ENCODE results near the gene LEKR1.
"Not testable (repeated sequence)": the region's sequence is repeated elsewhere in the genome, so short reads cannot be mapped to it uniquely, and the experiment has no call there.

The LEKR1 gene

DNA sequence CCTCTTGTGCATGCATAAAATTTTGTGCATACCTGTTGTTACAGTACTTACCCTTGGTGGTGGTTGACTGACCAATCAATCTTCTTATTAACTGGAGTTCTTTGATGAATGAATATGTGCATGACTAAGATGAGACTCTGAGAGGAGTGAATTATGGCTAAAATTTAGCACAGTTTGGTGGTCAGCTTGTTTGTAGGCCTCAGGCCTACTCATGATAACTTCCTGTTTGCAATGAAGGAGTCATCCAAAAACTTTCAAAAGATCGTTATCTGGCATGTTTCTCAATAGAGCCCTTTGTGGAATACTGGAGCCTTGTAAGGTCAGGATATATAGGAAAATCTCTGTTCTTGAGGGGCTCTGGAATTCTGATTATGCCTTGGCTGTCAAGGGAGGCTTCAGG is 66.5 kb downstream of the LEKR1 start:
- no peaks in the 10 kb centered on the region for H3K27me3 ChIP-seq (ENCODE audit: insufficient read depth, insufficient read length)
- H3K9me3 ChIP-seq (ENCODE audit: insufficient read depth, low read length) = peaks cover 7% of the 10 kb centered on the region; the same call in 1 of the 2 replicates
- no peak for DNase-seq (ENCODE audit: low read depth, low spot score)
- TF ChIP-seq ZNF274 (IDR thresholded peaks at IDR 0.05; ENCODE audit: low read depth, low read length) (no peak), YY1 (IDR thresholded peaks at IDR 0.05; ENCODE audit: insufficient read depth, insufficient read length) (no peak), SUZ12 (IDR thresholded peaks at IDR 0.05; ENCODE audit: extremely low read depth, insufficient read depth, insufficient read length) (no peak)
- H3K4me3 ChIP-seq (ENCODE audit: insufficient read length, low read depth) = no peak overlapping the region
- no peak overlapping the region for H3K9ac ChIP-seq (ENCODE audit: insufficient read length, low read depth)
- no peaks in the 10 kb centered on the region for H3K36me3 ChIP-seq (ENCODE audit: insufficient read depth, insufficient read length, low read length)
- no peaks in the 10 kb centered on the region for H3K4me1 ChIP-seq (ENCODE audit: insufficient read depth, insufficient read length)

DNA sequence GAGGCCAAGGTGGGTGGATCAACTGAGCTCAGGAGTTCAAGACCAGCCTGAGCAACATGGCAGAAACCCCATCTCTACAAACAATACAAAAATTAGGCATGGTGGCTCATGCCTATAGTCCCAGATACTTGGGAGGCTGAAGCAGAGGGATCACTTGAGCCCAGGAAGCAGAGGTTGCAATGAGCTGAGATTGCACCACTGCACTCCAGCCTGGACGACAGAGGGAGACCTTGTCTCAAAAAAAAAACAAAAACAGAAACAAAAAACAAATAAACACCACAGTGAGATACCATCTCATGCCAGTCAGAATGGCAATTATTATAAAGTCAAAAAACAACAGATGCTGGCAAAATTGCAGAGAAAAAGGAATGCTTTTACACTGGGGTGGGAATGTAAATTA is 69.2 kb downstream of the LEKR1 start:
- not testable (repeated sequence) for H3K36me3 ChIP-seq (ENCODE audit: insufficient read depth, insufficient read length, low read length); H3K4me3 ChIP-seq (ENCODE audit: insufficient read length, low read depth); H3K9me3 ChIP-seq (ENCODE audit: insufficient read depth, low read length); H3K9ac ChIP-seq (ENCODE audit: insufficient read length, low read depth); H3K27me3 ChIP-seq (ENCODE audit: insufficient read depth, insufficient read length); DNase-seq (ENCODE audit: low read depth, low spot score); H3K4me1 ChIP-seq (ENCODE audit: insufficient read depth, insufficient read length)

DNA sequence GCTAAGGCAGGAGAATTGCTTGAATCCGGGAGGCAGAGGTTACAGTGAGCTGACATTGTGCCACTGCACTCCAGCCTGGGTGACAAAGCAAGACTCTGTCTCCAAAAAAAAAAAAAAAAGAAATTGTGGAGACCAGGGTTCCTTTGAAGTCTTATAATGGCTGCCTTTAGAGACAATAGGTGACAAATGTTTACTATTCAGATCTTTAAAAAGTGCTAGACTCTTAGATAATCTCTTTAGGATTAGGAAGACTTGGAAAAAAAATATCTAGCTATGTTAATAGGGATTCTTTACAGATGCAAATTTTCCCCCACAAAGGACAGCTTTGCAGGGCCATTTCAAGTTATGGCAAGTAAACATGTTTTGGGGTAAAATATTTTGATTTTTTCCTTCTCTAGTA is 71.7 kb downstream of the LEKR1 start:
- H3K4me3 ChIP-seq (ENCODE audit: insufficient read length, low read depth); H3K36me3 ChIP-seq (ENCODE audit: insufficient read depth, insufficient read length, low read length); DNase-seq (ENCODE audit: low read depth, low spot score); H3K9ac ChIP-seq (ENCODE audit: insufficient read length, low read depth); H3K27me3 ChIP-seq (ENCODE audit: insufficient read depth, insufficient read length); H3K9me3 ChIP-seq (ENCODE audit: insufficient read depth, low read length); H3K4me1 ChIP-seq (ENCODE audit: insufficient read depth, insufficient read length): not testable (repeated sequence)

DNA sequence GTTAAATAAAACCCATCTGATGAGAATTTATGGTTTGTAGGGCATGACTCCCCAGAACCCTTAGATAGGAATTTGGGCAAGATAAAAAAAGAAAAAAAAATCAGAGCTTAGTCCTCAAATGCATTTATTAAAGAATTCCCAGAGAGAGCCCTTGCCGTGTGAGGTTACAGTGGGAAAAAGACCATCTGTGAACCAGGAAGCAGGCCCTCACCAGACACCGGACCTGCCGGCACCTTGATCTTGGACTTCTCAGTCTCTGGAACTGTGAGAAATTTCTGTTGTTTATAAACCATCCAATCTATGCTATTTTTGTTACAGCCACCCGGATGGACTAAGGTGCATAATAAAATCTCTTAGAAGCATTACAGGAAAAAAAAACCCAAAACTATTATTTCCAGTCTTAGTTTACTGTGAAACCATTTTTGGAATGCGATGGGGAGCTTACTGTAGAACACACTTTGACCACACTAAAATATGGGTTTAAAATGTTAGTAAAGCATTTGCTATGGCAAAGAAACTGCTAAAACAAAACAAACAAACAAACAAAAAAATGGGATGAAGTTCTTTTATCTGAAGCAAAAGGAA is 72.2 kb downstream of the LEKR1 start:
- H3K4me1 ChIP-seq (ENCODE audit: insufficient read depth, insufficient read length) = peaks cover 2% of the 10 kb centered on the region
- H3K4me3 ChIP-seq (ENCODE audit: insufficient read length, low read depth) = no peak overlapping the region
- no peak for DNase-seq (ENCODE audit: low read depth, low spot score)
- no peaks in the 10 kb centered on the region for H3K27me3 ChIP-seq (ENCODE audit: insufficient read depth, insufficient read length)
- H3K9ac ChIP-seq (ENCODE audit: insufficient read length, low read depth) = no peak overlapping the region
- H3K36me3 ChIP-seq (ENCODE audit: insufficient read depth, insufficient read length, low read length) = no peaks in the 10 kb centered on the region
- TF ChIP-seq YY1 (IDR thresholded peaks at IDR 0.05; ENCODE audit: insufficient read depth, insufficient read length) (no peak), SUZ12 (IDR thresholded peaks at IDR 0.05; ENCODE audit: extremely low read depth, insufficient read depth, insufficient read length) (no peak), ZNF274 (IDR thresholded peaks at IDR 0.05; ENCODE audit: low read depth, low read length) (no peak)
- peaks cover 7% of the 10 kb centered on the region; the same call in 1 of the 2 replicates for H3K9me3 ChIP-seq (ENCODE audit: insufficient read depth, low read length)

DNA sequence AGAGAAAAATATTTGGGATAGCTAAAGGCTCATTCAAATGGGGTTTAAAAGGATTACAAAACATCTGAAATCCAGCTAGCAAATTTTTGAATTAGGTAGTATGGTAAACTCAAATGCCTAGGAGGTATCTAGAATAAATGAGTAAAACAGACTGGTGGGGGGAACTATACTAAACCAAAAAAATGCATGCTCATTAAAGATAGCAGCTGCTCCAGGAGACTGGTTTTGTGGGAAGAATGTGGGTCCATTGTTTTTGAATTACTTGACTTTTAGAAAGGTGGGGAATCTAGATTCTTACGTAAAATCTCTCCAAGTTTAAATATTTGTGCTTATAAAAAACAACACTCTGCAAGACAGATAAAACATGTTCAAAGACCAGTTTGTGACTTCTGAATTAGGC is 73.8 kb downstream of the LEKR1 start:
- Histone ChIP-seq H3K4me3 (ENCODE audit: insufficient read length, low read depth) (no peak overlapping the region), H3K9me3 (ENCODE audit: insufficient read depth, low read length) (peaks cover 7% of the 10 kb centered on the region; the same call in 1 of the 2 replicates), H3K4me1 (ENCODE audit: insufficient read depth, insufficient read length) (peaks cover 2% of the 10 kb centered on the region), H3K36me3 (ENCODE audit: insufficient read depth, insufficient read length, low read length) (no peaks in the 10 kb centered on the region), H3K9ac (ENCODE audit: insufficient read length, low read depth) (no peak overlapping the region), H3K27me3 (ENCODE audit: insufficient read depth, insufficient read length) (no peaks in the 10 kb centered on the region)
- DNase-seq (ENCODE audit: low read depth, low spot score) = no peak
- TF ChIP-seq YY1 (IDR thresholded peaks at IDR 0.05; ENCODE audit: insufficient read depth, insufficient read length) (no peak), SUZ12 (IDR thresholded peaks at IDR 0.05; ENCODE audit: extremely low read depth, insufficient read depth, insufficient read length) (no peak), ZNF274 (IDR thresholded peaks at IDR 0.05; ENCODE audit: low read depth, low read length) (no peak)

DNA sequence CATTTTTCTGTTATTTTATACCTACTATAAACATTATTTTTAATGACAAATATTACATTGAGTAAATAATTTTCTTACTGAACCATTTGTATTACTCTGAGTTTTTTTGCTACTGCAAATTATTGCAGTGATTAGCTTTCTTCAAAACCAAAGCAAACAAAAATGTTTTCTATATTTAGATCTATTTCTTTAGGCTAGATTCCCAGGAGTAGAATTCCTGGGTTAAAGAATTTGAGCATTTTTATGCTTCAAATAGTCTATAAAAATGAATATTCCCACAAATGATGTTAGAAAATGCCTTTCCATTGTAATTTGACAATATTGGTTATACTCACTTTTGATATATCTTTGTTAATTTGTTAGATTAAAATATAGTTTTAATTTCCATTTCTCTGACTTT is 76.8 kb downstream of the LEKR1 start:
- Histone ChIP-seq H3K9me3 (ENCODE audit: insufficient read depth, low read length) (no peaks in the 10 kb centered on the region), H3K36me3 (ENCODE audit: insufficient read depth, insufficient read length, low read length) (no peaks in the 10 kb centered on the region)
- no peak for DNase-seq (ENCODE audit: low read depth, low spot score)

DNA sequence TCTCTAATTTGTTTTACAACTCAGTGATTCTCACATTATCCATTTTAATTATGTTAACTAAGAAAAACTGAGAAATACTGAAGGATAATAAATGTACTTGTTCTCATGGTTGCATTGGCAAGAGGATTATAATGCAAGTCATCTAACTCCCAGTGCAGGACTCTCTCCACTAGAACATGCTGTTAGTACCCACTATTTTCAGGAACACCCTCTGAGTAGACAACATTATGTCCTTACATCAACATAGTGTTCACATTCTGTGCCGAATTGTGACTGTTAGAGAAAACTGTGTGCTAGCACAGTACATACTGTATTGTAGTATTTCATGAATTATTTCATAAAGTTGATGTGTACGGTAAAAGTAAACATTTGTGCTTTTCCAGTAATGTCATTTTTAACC is 80.1 kb downstream of the LEKR1 start:
- no peaks in the 10 kb centered on the region for H3K4me1 ChIP-seq (ENCODE audit: insufficient read depth, insufficient read length)
- no peak for TF ChIP-seq YY1 (IDR thresholded peaks at IDR 0.05; ENCODE audit: insufficient read depth, insufficient read length)
- TF ChIP-seq SUZ12 (IDR thresholded peaks at IDR 0.05; ENCODE audit: extremely low read depth, insufficient read depth, insufficient read length) = no peak
- TF ChIP-seq ZNF274 (IDR thresholded peaks at IDR 0.05; ENCODE audit: low read depth, low read length) = no peak
- no peak overlapping the region for H3K4me3 ChIP-seq (ENCODE audit: insufficient read length, low read depth)
- no peaks in the 10 kb centered on the region for H3K9me3 ChIP-seq (ENCODE audit: insufficient read depth, low read length)
- H3K36me3 ChIP-seq (ENCODE audit: insufficient read depth, insufficient read length, low read length) = no peaks in the 10 kb centered on the region
- H3K9ac ChIP-seq (ENCODE audit: insufficient read length, low read depth) = no peak overlapping the region
- no peaks in the 10 kb centered on the region for H3K27me3 ChIP-seq (ENCODE audit: insufficient read depth, insufficient read length)
- no peak for DNase-seq (ENCODE audit: low read depth, low spot score)

More for the DNA sequence above, 76.8 kb downstream of the LEKR1 start:
- no peak overlapping the region for H3K9ac ChIP-seq (ENCODE audit: insufficient read length, low read depth)
- H3K27me3 ChIP-seq (ENCODE audit: insufficient read depth, insufficient read length) = no peaks in the 10 kb centered on the region
- no peak overlapping the region for H3K4me3 ChIP-seq (ENCODE audit: insufficient read length, low read depth)
- H3K4me1 ChIP-seq (ENCODE audit: insufficient read depth, insufficient read length) = peaks cover 2% of the 10 kb centered on the region
- no peak for TF ChIP-seq ZNF274 (IDR thresholded peaks at IDR 0.05; ENCODE audit: low read depth, low read length)
- TF ChIP-seq SUZ12 (IDR thresholded peaks at IDR 0.05; ENCODE audit: extremely low read depth, insufficient read depth, insufficient read length) = no peak
- TF ChIP-seq YY1 (IDR thresholded peaks at IDR 0.05; ENCODE audit: insufficient read depth, insufficient read length) = no peak

DNA sequence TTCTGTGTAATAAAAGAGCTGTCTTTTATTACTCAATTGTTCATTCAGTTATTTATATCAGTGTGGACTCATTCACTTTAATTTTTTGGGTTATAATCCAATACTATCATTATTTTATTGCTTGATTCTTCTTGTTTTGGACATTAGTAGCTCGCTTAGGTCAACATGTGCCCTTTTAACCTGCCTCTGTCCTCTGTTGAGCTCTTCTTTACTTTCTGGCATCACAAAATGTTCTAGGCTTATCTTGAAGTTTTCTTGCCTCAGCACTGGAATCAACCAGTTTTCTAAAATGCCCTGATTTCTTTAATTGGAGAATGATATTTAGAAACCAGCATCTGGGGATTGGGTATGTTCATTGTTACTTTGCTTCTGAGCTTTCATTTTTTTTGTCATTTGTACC is 82.2 kb downstream of the LEKR1 start:
- Histone ChIP-seq H3K9ac (ENCODE audit: insufficient read length, low read depth) (no peak overlapping the region), H3K9me3 (ENCODE audit: insufficient read depth, low read length) (no peaks in the 10 kb centered on the region), H3K4me1 (ENCODE audit: insufficient read depth, insufficient read length) (no peaks in the 10 kb centered on the region), H3K36me3 (ENCODE audit: insufficient read depth, insufficient read length, low read length) (no peaks in the 10 kb centered on the region), H3K27me3 (ENCODE audit: insufficient read depth, insufficient read length) (no peaks in the 10 kb centered on the region), H3K4me3 (ENCODE audit: insufficient read length, low read depth) (no peak overlapping the region)
- TF ChIP-seq ZNF274 (IDR thresholded peaks at IDR 0.05; ENCODE audit: low read depth, low read length) = no peak
- TF ChIP-seq SUZ12 (IDR thresholded peaks at IDR 0.05; ENCODE audit: extremely low read depth, insufficient read depth, insufficient read length) = no peak
- TF ChIP-seq YY1 (IDR thresholded peaks at IDR 0.05; ENCODE audit: insufficient read depth, insufficient read length) = no peak
- no peak for DNase-seq (ENCODE audit: low read depth, low spot score)
